SU-DHL-6 (cell line): ENCODE measurements around the gene CENPI.

ENCODE experiments used
- H2AFZ ChIP-seq: fragments of 200-600 bp; sonication (generic); 2 replicates; pipeline ENCODE4 v1.6.1; 2014; ENCODE audit warnings: low read depth, mild to moderate bottlenecking, moderate library complexity, mixed read lengths, antibody characterized with exemption, low read length; ENCODE audit not compliant: severe bottlenecking
- H3F3A ChIP-seq: fragments of 200-600 bp; shearing (Covaris generic); 2 replicates; pipeline ENCODE4 v1.6.0; 2016; ENCODE audit warnings: antibody characterized with exemption, mild to moderate bottlenecking; ENCODE audit not compliant: insufficient read depth
- H3K27ac ChIP-seq: fragments of 200-600 bp; sonication (generic); 2 replicates; pipeline ENCODE4 v1.5.1; 2016; ENCODE audit warnings: low read depth, mild to moderate bottlenecking, low read length, moderate library complexity, mixed read lengths
- H3K27me3 ChIP-seq: fragments of 200-600 bp; sonication (generic), shearing (Covaris generic); 2 replicates; pipeline ENCODE4 v1.6.0; 2014; ENCODE audit warnings: mild to moderate bottlenecking, low read length
- H3K36me3 ChIP-seq: fragments of 200-600 bp; sonication (generic); 2 replicates; pipeline ENCODE4 v1.6.1; 2014; ENCODE audit warnings: mild to moderate bottlenecking, low read length, mixed read lengths
- H3K4me2 ChIP-seq: fragments of 300-600, 200-600 bp; shearing (Covaris generic), sonication (generic); 2 replicates; pipeline ENCODE4 v1.6.0; 2014; ENCODE audit warnings: low read length, low read depth, mild to moderate bottlenecking; ENCODE audit not compliant: poor library complexity, severe bottlenecking
- H3K4me3 ChIP-seq: fragments of 200-600 bp; sonication (generic); 2 replicates; pipeline ENCODE4 v1.5.1; 2014; ENCODE audit warnings: antibody characterized with exemption, low read length, mild to moderate bottlenecking, mixed read lengths; ENCODE audit not compliant: insufficient read depth, poor library complexity, severe bottlenecking
- H3K79me2 ChIP-seq: fragments of 200-600 bp; sonication (generic); 2 replicates; pipeline ENCODE4 v1.6.1; 2014; ENCODE audit warnings: mild to moderate bottlenecking, low read length, moderate library complexity; ENCODE audit not compliant: insufficient read depth
- H3K9ac ChIP-seq: fragments of 200-600 bp; sonication (generic); 2 replicates; pipeline ENCODE4 v1.7.0; 2014; ENCODE audit warnings: mild to moderate bottlenecking, low read length
- H3K9me2 ChIP-seq: fragments of 200-600 bp; sonication (generic); replicated peaks from 2 replicates; pipeline ENCODE4 v1.6.1; 2014; ENCODE audit warnings: low read length; ENCODE audit not compliant: insufficient read depth
- H3K9me3 ChIP-seq: fragments of 200-600 bp; sonication (generic); 2 replicates; pipeline ENCODE4 v1.6.1; 2014; ENCODE audit warnings: low read length, mixed read lengths; ENCODE audit not compliant: insufficient read depth
- H4K20me1 ChIP-seq: fragments of 200-600 bp; sonication (generic); 2 replicates; pipeline ENCODE4 v1.6.1; 2014; ENCODE audit warnings: low read depth, mild to moderate bottlenecking, antibody characterized with exemption, low read length, moderate library complexity, mixed read lengths
- CTCF ChIP-seq: fragments of 200-600 bp; sonication (generic); IDR thresholded peaks from one replicate; pipeline ENCODE4 v1.5.1; 2017; ENCODE audit warnings: antibody characterized with exemption, mild to moderate bottlenecking, low read length, moderate library complexity; ENCODE audit not compliant: insufficient read depth, poor library complexity, severe bottlenecking
- EZH2phosphoT487 ChIP-seq: fragments of 200-600 bp; sonication (generic), shearing (Covaris generic); conservative IDR thresholded peaks from 2 replicates; pipeline ENCODE4 v1.6.1; 2018; ENCODE audit warnings: mild to moderate bottlenecking, antibody characterized with exemption, low read length, moderate library complexity, mixed read lengths

CENPI gene

GRCh38 chrX:101117701-101118100, 19.7 kb downstream of the CENPI start:
- H3K9me3 ChIP-seq: no peaks in the 10 kb centered on the region
- H3K4me2 ChIP-seq: no peak overlapping the region
- no peaks in the 10 kb centered on the region for H3K27me3 ChIP-seq
- no peak overlapping the region for H3K9ac ChIP-seq
- no peak overlapping the region for H2AFZ ChIP-seq
- no peaks in the 10 kb centered on the region for H4K20me1 ChIP-seq
- no peak overlapping the region for H3K27ac ChIP-seq
- TF ChIP-seq EZH2phosphoT487 (no peak), CTCF (no peak)
- no peaks in the 10 kb centered on the region for H3F3A ChIP-seq
- no peaks in the 10 kb centered on the region for H3K9me2 ChIP-seq
- H3K79me2 ChIP-seq: no peaks in the 10 kb centered on the region
- H3K36me3 ChIP-seq: no peaks in the 10 kb centered on the region
- H3K4me3 ChIP-seq: no peak overlapping the region

DNA sequence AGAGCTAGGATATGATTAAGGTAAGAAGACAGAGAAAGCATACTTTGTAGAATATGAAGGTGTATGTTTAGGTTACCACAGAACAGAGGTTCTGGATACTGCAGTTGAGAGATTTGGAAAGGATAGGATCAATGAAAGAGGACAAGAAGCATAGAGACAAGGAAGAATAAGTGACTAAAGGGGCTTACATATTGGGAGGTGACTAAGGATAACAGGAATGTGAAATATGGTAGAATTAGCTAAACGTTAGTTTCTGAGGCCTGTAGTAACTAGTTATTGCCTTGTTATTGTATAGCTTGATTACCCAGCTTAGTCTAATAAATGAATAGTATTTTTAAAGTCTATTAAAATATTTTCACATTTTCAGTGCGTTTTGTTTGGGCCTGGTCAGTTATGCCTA, 38.2 kb downstream of the CENPI start:
- H3K4me3 ChIP-seq: no peak overlapping the region
- peaks cover 6% of the 10 kb centered on the region; the same call in 1 of the 2 replicates for H3K36me3 ChIP-seq
- H3K9me3 ChIP-seq: no peaks in the 10 kb centered on the region
- H3F3A ChIP-seq: no peaks in the 10 kb centered on the region
- no peaks in the 10 kb centered on the region for H4K20me1 ChIP-seq
- no peaks in the 10 kb centered on the region for H3K79me2 ChIP-seq
- no peak for TF ChIP-seq CTCF
- no peak for TF ChIP-seq EZH2phosphoT487
- H3K9me2 ChIP-seq: no peaks in the 10 kb centered on the region
- no peak overlapping the region for H3K27ac ChIP-seq
- no peak overlapping the region for H3K9ac ChIP-seq
- H2AFZ ChIP-seq: no peak overlapping the region
- no peak overlapping the region for H3K4me2 ChIP-seq
- H3K27me3 ChIP-seq: no peaks in the 10 kb centered on the region
